ENCODE results near the gene POLD1. TPM values are rescaled to one million over a fixed set of nuclear protein-coding genes. Genes with fewer than 3 reads are reported as not detected.
"Not testable (repeated sequence)": the region's sequence is repeated elsewhere in the genome, so short reads cannot be mapped to it uniquely, and the experiment has no call there.

POLD1 gene
- total RNA-seq, 1 donor from 2014 or later, result 7.8 TPM

GRCh38 chr19:50428772-50429463 is 44.8 kb downstream of the POLD1 start:
- ATAC-seq (ENCODE audit: poor library complexity), result no peak
- intact Hi-C loops (cut with DNase I), result no loop called here

GRCh38 chr19:50430888-50431342 is 46.8 kb downstream of the POLD1 start:
- intact Hi-C loops (cut with DNase I), result no loop called here
- DNase-seq, result no peak
- no peak for ATAC-seq (ENCODE audit: poor library complexity)

More at GRCh38 chr19:50428772-50429463, 44.8 kb downstream of the POLD1 start:
- DNase-seq, result no peak

GRCh38 chr19:50431343-50432220 is 47.4 kb downstream of the POLD1 start:
- DNase-seq, result peak; percentile 90
- intact Hi-C loops (cut with DNase I), result no loop called here
- ATAC-seq (ENCODE audit: poor library complexity), result peak; percentile 95

GRCh38 chr19:50432221-50433028 is 48.3 kb downstream of the POLD1 start, which contains the start of gene MYBPC2:
Gene MYBPC2, plus strand, starts transcription at chr19:50432892. Its CDS starts 62 bp downstream, at chr19:50432954.
- DNase-seq, result no peak
- intact Hi-C loops (cut with DNase I), result no loop called here
- no peak for ATAC-seq (ENCODE audit: poor library complexity)

GRCh38 chr19:50433201-50434180 is 49.3 kb downstream of the POLD1 start:
- intact Hi-C loops (cut with DNase I), result no loop called here
- ATAC-seq (ENCODE audit: poor library complexity) (no peak), DNase-seq (no peak)

- DNase-seq (no peak), ATAC-seq (ENCODE audit: poor library complexity) (no peak)
- intact Hi-C loops (cut with DNase I), result no loop called here
Measured at GRCh38 chr19:50434525-50434924, 50.4 kb downstream of the POLD1 start.

- intact Hi-C loops (cut with DNase I), result no loop called here
- no peak for DNase-seq
- ATAC-seq (ENCODE audit: poor library complexity), result no peak
Measured at GRCh38 chr19:50435221-50435620, 51.1 kb downstream of the POLD1 start.

- intact Hi-C loops (cut with DNase I), result no loop called here
- no peak for DNase-seq
- no peak for ATAC-seq (ENCODE audit: poor library complexity)
Measured at GRCh38 chr19:50435627-50436026, 51.5 kb downstream of the POLD1 start.

GRCh38 chr19:50437862-50438449 is 53.8 kb downstream of the POLD1 start:
- DNase-seq (no peak), ATAC-seq (ENCODE audit: poor library complexity) (no peak)
- intact Hi-C loops (cut with DNase I), result no loop called here

- DNase-seq; ATAC-seq (ENCODE audit: poor library complexity); intact Hi-C loops (cut with DNase I): not testable (repeated sequence)
Measured at GRCh38 chr19:50439130-50439529, 55.0 kb downstream of the POLD1 start.

GRCh38 chr19:50444059-50444458 is 59.9 kb downstream of the POLD1 start:
- ATAC-seq (ENCODE audit: poor library complexity), result no peak

GRCh38 chr19:50447053-50447452 is 62.9 kb downstream of the POLD1 start:
- ATAC-seq (ENCODE audit: poor library complexity) (no peak), DNase-seq (no peak)
- intact Hi-C loops (cut with DNase I), result no loop called here

More at GRCh38 chr19:50444059-50444458, 59.9 kb downstream of the POLD1 start:
- no peak for DNase-seq
- intact Hi-C loops (cut with DNase I), result no loop called here

- ATAC-seq (ENCODE audit: poor library complexity), result no peak
- no peak for DNase-seq
- intact Hi-C loops (cut with DNase I), result no loop called here
Measured at GRCh38 chr19:50447750-50448149, 63.6 kb downstream of the POLD1 start.

GRCh38 chr19:50449236-50449899 is 65.2 kb downstream of the POLD1 start:
- intact Hi-C loops (cut with DNase I), result no loop called here
- ATAC-seq (ENCODE audit: poor library complexity), result no peak
- DNase-seq, result no peak

- DNase-seq (no peak), ATAC-seq (ENCODE audit: poor library complexity) (no peak)
- intact Hi-C loops (cut with DNase I), result no loop called here
Measured at GRCh38 chr19:50450369-50451222, 66.4 kb downstream of the POLD1 start.

GRCh38 chr19:50451223-50451534 is 67.0 kb downstream of the POLD1 start:
- DNase-seq (no peak), ATAC-seq (ENCODE audit: poor library complexity) (no peak)
- intact Hi-C loops (cut with DNase I), result no loop called here
